Calu3 (cell line): Measurements from ENCODE around the gene MTPN. TPM values are rescaled to one million over a fixed set of nuclear protein-coding genes. Genes with fewer than 3 reads are reported as not detected.

ENCODE experiments used
- BruUV-seq: library from RNA; stranded (reverse); fragments of 400-500 nt; replicated peaks from 2 replicates; lab custom pipeline; 2021; lab: Mats Ljungman, UMichigan
- CTCF ChIA-PET: fragments of 300-600 bp; sonication (Branson Sonifier 250); formaldehyde crosslinking; loops from one replicate; lab custom pipeline; 2022; ENCODE audit warnings: antibody characterized with exemption; lab: Charles Lee
- DNase-seq: peaks from one replicate; pipeline ENCODE4 v3.0.0; 2022
- H3K27ac Mint-ChIP-seq: one replicate; pipeline ENCODE4 v1.8.0; 2022; ENCODE audit warnings: mixed read lengths; ENCODE audit not compliant: unreplicated experiment
- H3K27me3 Mint-ChIP-seq: one replicate; pipeline ENCODE4 v1.8.0; 2022; ENCODE audit warnings: mixed read lengths; ENCODE audit not compliant: unreplicated experiment
- H3K36me3 Mint-ChIP-seq: one replicate; pipeline ENCODE4 v1.8.0; 2022; ENCODE audit warnings: mild to moderate bottlenecking, moderate library complexity, mixed read lengths; ENCODE audit not compliant: insufficient read depth, unreplicated experiment
- H3K4me1 Mint-ChIP-seq: one replicate; pipeline ENCODE4 v1.8.0; 2022; ENCODE audit warnings: mild to moderate bottlenecking, low read depth, mixed read lengths; ENCODE audit not compliant: unreplicated experiment
- H3K4me3 Mint-ChIP-seq: one replicate; pipeline ENCODE4 v1.8.0; 2022; ENCODE audit warnings: mild to moderate bottlenecking, low read depth, moderate library complexity, mixed read lengths; ENCODE audit not compliant: unreplicated experiment
- H3K9me3 Mint-ChIP-seq: one replicate; pipeline ENCODE4 v1.8.0; 2022; ENCODE audit warnings: low read depth, mixed read lengths; ENCODE audit not compliant: unreplicated experiment
- intact Hi-C: fragments of 100-400 bp; cut with micrococcal nuclease; formaldehyde crosslinking; loops from one replicate; pipeline ENCODE4 v1.10.0; 2022; ENCODE audit not compliant: unreplicated experiment
- total RNA-seq: library from RNA; stranded (reverse); gene quantifications from 2 replicates; pipeline ENCODE4 v1.2.3, GENCODE V29; 2022
- TF ChIP-seq, protein P1 (sequence below): fragments of 200-600 bp; IDR thresholded peaks from one replicate; pipeline ENCODE4 v1.8.0; 2022; ENCODE audit warnings: antibody characterized with exemption; ENCODE audit not compliant: unreplicated experiment

The MTPN gene
- total RNA-seq, 1 experiment from 2014 or later, result 122 TPM

DNA sequence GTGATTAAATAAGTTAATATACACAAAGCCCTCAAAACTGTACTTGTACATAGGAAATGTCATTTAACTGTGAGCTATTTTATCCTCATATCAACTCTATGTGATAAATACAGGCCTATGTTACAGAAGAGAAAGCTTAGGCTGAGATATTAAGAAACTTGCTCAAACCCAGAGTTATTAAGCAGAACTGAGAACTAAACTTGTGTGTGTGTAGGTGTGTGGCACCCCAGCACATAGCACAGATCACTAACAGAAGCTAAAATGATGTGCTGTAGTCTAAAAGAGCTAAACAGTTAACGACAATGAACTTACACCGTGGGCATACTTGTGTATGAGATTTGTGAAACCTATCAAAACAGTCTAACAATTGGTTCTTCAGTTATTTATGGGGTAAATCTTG lies 34.5 kb downstream of the MTPN start:
- intact Hi-C loops, result no loop called here
- CTCF ChIA-PET, result no interaction called here
- Mint-ChIP-seq H3K36me3 (no peaks in the 10 kb centered on the region), H3K27ac (no peak overlapping the region), H3K27me3 (no peaks in the 10 kb centered on the region), H3K4me3 (no peak overlapping the region), H3K4me1 (peaks cover 12% of the 10 kb centered on the region), H3K9me3 (no peaks in the 10 kb centered on the region)
- BruUV-seq, result no TSS peak
- TF ChIP-seq, protein P1, sequence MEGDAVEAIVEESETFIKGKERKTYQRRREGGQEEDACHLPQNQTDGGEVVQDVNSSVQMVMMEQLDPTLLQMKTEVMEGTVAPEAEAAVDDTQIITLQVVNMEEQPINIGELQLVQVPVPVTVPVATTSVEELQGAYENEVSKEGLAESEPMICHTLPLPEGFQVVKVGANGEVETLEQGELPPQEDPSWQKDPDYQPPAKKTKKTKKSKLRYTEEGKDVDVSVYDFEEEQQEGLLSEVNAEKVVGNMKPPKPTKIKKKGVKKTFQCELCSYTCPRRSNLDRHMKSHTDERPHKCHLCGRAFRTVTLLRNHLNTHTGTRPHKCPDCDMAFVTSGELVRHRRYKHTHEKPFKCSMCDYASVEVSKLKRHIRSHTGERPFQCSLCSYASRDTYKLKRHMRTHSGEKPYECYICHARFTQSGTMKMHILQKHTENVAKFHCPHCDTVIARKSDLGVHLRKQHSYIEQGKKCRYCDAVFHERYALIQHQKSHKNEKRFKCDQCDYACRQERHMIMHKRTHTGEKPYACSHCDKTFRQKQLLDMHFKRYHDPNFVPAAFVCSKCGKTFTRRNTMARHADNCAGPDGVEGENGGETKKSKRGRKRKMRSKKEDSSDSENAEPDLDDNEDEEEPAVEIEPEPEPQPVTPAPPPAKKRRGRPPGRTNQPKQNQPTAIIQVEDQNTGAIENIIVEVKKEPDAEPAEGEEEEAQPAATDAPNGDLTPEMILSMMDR, result no peak
- DNase-seq, result no peak

DNA sequence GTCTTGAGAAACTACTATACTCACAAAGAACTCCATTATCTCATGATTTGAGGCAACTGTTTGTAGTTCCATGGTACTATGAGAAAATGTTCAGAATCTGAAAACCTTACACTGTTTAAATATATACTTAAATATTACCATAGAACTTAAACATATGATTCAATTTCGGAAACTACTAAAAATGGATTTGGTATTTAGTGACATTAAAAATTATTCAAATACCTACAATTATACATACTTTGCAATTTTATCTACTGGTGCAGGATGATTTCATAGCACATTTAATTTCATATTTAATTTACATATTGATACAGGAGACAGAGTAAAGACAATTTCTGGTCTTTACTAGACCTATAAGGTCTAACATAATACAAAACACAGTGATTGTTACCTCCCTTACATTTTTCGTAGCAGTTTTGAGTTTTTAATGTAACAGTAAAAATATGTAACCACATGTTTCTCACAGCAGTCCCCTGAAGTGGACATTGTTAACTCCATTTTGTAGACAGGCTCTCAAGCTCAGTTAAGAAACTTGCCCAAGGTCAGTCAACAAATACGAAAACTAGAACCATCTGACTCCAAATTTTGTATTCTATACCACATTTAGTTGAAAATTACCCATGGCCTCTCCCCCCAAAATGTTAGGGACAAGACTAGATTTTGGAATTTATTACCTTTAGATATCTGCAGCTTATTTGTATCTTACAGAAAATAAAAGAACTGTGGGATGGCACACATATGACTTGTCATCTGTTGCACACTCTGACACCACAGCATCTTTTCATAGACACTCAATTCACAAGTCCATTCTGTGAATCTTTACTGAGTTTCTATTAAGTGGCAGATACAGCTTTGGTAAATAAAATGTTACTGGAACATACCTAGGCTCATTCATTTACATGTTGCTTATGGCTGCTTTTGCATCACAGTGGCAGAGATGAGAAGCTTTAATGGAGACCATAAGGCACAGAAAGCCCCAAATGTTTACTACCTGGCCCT lies 36.8 kb downstream of the MTPN start:
- no TSS peak for BruUV-seq
- Mint-ChIP-seq H3K4me1 (peaks cover 20% of the 10 kb centered on the region), H3K4me3 (no peak overlapping the region), H3K36me3 (no peaks in the 10 kb centered on the region), H3K27ac (no peak overlapping the region), H3K9me3 (no peaks in the 10 kb centered on the region), H3K27me3 (no peaks in the 10 kb centered on the region)
- CTCF ChIA-PET, result no interaction called here
- no peak for DNase-seq
- intact Hi-C loops, result no loop called here
- TF ChIP-seq, protein P1, result no peak

DNA sequence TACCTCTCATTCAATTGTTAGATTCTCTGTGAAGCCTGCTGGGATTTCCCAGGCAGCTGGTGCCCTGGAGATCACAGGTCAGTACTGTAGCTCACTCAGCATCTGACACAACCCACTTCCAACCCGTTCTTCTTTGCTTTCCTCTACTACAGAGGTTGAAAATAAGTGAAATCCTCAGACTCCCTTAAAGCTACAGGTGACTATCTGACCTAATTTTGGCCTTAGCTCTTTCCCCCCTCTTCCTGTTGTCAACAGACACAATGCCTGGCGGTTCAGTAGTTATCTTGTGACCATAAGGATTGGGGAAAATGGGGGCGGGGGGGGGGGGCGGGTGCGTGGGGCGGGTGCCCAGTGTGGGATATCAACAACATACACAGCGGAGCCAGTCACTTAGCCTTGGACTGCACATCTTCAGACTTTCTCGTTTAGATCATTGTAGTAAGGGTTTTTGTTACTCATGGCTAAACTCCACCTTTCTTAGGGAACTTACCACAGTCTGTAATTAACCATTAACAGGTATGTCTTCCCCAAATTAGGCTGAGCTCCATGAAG lies 37.8 kb downstream of the MTPN start:
- no peaks in the 10 kb centered on the region for H3K27me3 Mint-ChIP-seq
- BruUV-seq, result no TSS peak
- intact Hi-C loops, result no loop called here
- H3K4me1 Mint-ChIP-seq, result peaks cover 29% of the 10 kb centered on the region
- H3K4me3 Mint-ChIP-seq, result no peak overlapping the region
- no peak for DNase-seq
- peaks cover 2% of the 10 kb centered on the region for H3K9me3 Mint-ChIP-seq
- TF ChIP-seq, protein P1, result no peak
- no peaks in the 10 kb centered on the region for H3K36me3 Mint-ChIP-seq
- CTCF ChIA-PET, result no interaction called here
- no peak overlapping the region for H3K27ac Mint-ChIP-seq

DNA sequence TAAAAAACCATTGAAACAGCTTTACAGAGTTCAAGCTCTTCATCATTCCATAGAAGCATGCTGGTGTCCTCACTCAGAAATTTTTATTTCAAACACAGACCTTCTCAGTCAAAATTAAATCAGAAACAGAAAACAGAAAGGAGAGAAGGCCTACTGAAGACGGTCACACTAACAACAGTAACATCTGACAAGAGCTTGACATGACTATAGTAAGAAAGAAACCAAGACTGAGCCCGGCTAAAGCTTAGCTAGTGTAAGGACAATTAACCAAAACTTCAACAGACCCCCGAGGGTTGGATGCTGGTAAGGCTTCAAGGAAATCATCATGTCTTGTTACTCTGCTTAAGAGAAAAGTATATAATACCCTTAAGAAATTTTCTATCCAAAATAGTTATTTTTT lies 38.6 kb downstream of the MTPN start:
- no peaks in the 10 kb centered on the region for H3K36me3 Mint-ChIP-seq
- H3K27me3 Mint-ChIP-seq, result no peaks in the 10 kb centered on the region
- H3K27ac Mint-ChIP-seq, result no peak overlapping the region
- TF ChIP-seq, protein P1, result no peak
- peaks cover 29% of the 10 kb centered on the region for H3K4me1 Mint-ChIP-seq
- no peak overlapping the region for H3K4me3 Mint-ChIP-seq
- intact Hi-C loops, result no loop called here
- no peak for DNase-seq
- CTCF ChIA-PET, result no interaction called here
- H3K9me3 Mint-ChIP-seq, result peaks cover 2% of the 10 kb centered on the region
- BruUV-seq, result no TSS peak
